Measurements from ENCODE around the gene ARID1B. TPM values are rescaled to one million over a fixed set of nuclear protein-coding genes. Genes with fewer than 3 reads are reported as not detected.

The ARID1B gene
- total RNA-seq, 1 donor from 2014 or later = 43.4 TPM

- Histone ChIP-seq H3K27me3 (ENCODE audit: low read depth) (no peaks in the 10 kb centered on the region), H3K4me3 (no peak overlapping the region), H3K36me3 (no peaks in the 10 kb centered on the region), H3K4me1 (peaks cover 33% of the 10 kb centered on the region), H3K27ac (replicated peaks) (peak overlapping the region; percentile 79), H3K9me3 (replicated peaks) (no peaks in the 10 kb centered on the region)
- no peak for DNase-seq
- intact Hi-C loops (cut with micrococcal nuclease) = loop anchor here (10.0 kb wide), 1 partner anchor 49 kb away; no protein-coding TSS in a partner anchor
- no peak for TF ChIP-seq CTCF (IDR thresholded peaks at IDR 0.05; ENCODE audit: borderline replicate concordance)
These were observed 448.4 kb downstream of the ARID1B start for GRCh38 chr6:157225575-157225995.

GRCh38 chr6:157226026-157226625 is 448.9 kb downstream of the ARID1B start:
- no peak for DNase-seq
- no peaks in the 10 kb centered on the region for H3K36me3 ChIP-seq
- H3K9me3 ChIP-seq (replicated peaks) = no peaks in the 10 kb centered on the region
- TF ChIP-seq CTCF (IDR thresholded peaks at IDR 0.05; ENCODE audit: borderline replicate concordance) = no peak
- no peaks in the 10 kb centered on the region for H3K27me3 ChIP-seq (ENCODE audit: low read depth)
- peak overlapping the region; percentile 79 for H3K27ac ChIP-seq (replicated peaks)
- H3K4me1 ChIP-seq = peaks cover 28% of the 10 kb centered on the region
- intact Hi-C loops (cut with micrococcal nuclease) = loop anchor here (10.0 kb wide), 1 partner anchor 49 kb away; no protein-coding TSS in a partner anchor
- H3K4me3 ChIP-seq = no peak overlapping the region

- Histone ChIP-seq H3K27me3 (ENCODE audit: low read depth) (no peaks in the 10 kb centered on the region), H3K4me1 (peaks cover 28% of the 10 kb centered on the region), H3K4me3 (no peak overlapping the region), H3K36me3 (no peaks in the 10 kb centered on the region), H3K9me3 (replicated peaks) (no peaks in the 10 kb centered on the region), H3K27ac (replicated peaks) (peak overlapping the region; percentile 79)
- TF ChIP-seq CTCF (IDR thresholded peaks at IDR 0.05; ENCODE audit: borderline replicate concordance) = no peak
- DNase-seq = no peak
- intact Hi-C loops (cut with micrococcal nuclease) = loop anchor here (10.0 kb wide), 1 partner anchor 48 kb away; no protein-coding TSS in a partner anchor
These were observed 449.6 kb downstream of the ARID1B start for GRCh38 chr6:157226761-157227160.

GRCh38 chr6:157227202-157228166 is 450.3 kb downstream of the ARID1B start:
- H3K36me3 ChIP-seq = no peaks in the 10 kb centered on the region
- no peaks in the 10 kb centered on the region for H3K9me3 ChIP-seq (replicated peaks)
- H3K27ac ChIP-seq (replicated peaks) = peak overlapping the region; percentile 79
- peak; percentile 49 for TF ChIP-seq CTCF (IDR thresholded peaks at IDR 0.05; ENCODE audit: borderline replicate concordance)
- intact Hi-C loops (cut with micrococcal nuclease) = loop anchor here (10.0 kb wide), 1 partner anchor 47 kb away; no protein-coding TSS in a partner anchor
- no peak overlapping the region for H3K4me3 ChIP-seq
- peaks cover 28% of the 10 kb centered on the region for H3K4me1 ChIP-seq
- DNase-seq = no peak
- H3K27me3 ChIP-seq (ENCODE audit: low read depth) = no peaks in the 10 kb centered on the region

- intact Hi-C loops (cut with micrococcal nuclease) = loop anchor here (10.0 kb wide), 1 partner anchor 46 kb away; no protein-coding TSS in a partner anchor
These were observed 451.4 kb downstream of the ARID1B start for GRCh38 chr6:157228426-157229131.

More at GRCh38 chr6:157228426-157229131, 451.4 kb downstream of the ARID1B start:
- Histone ChIP-seq H3K27ac (replicated peaks) (peak overlapping the region; percentile 19), H3K27me3 (ENCODE audit: low read depth) (no peaks in the 10 kb centered on the region), H3K4me3 (no peak overlapping the region), H3K4me1 (peaks cover 28% of the 10 kb centered on the region), H3K36me3 (no peaks in the 10 kb centered on the region), H3K9me3 (replicated peaks) (no peaks in the 10 kb centered on the region)
- no peak for TF ChIP-seq CTCF (IDR thresholded peaks at IDR 0.05; ENCODE audit: borderline replicate concordance)
- DNase-seq = no peak
